Pancreas (tissue), 10 donors: ENCODE data around the gene CHRNE. TPM values are rescaled to one million over a fixed set of nuclear protein-coding genes. Genes with fewer than 3 reads are reported as not detected.
A peak's percentile ranks its signal among the peaks of the same experiment; 100 is the strongest.
"Not testable (repeated sequence)": the region's sequence is repeated elsewhere in the genome, so short reads cannot be mapped to it uniquely, and the experiment has no call there.

ENCODE experiments used
- ATAC-seq, 4 donors: fragments of 200-7000 bp; cut with Tn5 transposase; one replicate each; pipeline versions ENCODE4 v1.8.0 to v1.9.1; 2020; ENCODE audit warnings: mild to moderate bottlenecking in 4 of 4, moderate library complexity in 4 of 4
- DNase-seq, 6 donors: peaks; one replicate each; pipeline ENCODE4 v3.0.0-alpha.2; 2020
- FAIRE-seq: peaks from 2 replicates; lab custom pipeline; 2012; peaks lifted over from hg19 to GRCh38; lab: Jason Lieb, UNC
- H3K27ac ChIP-seq, 4 donors: fragments of 200-600 bp; sonication (generic); 1 replicate in 3 of 4; 2 replicates in 1 of 4; pipeline versions ENCODE4 v1.5.0 to v1.8.0; 2020
- H3K27me3 ChIP-seq, 4 donors: fragments of 200-600 bp; one replicate each; pipeline ENCODE4 v1.8.0; 2021
- H3K36me3 ChIP-seq, 3 donors: fragments of 200-600 bp; sonication (generic) in 1 of 3; one replicate each; pipeline versions ENCODE4 v1.5.0 to v1.8.0; 2020 to 2021
- H3K4me1 ChIP-seq, 3 donors: fragments of 200-600 bp; one replicate each; pipeline ENCODE4 v1.8.0; 2021
- H3K4me3 ChIP-seq, 4 donors: fragments of 200-600 bp; sonication (generic) in 2 of 4; one replicate each; pipeline versions ENCODE4 v1.5.0 to v1.8.0; 2020 to 2021
- H3K9me3 ChIP-seq, 4 donors: fragments of 200-600 bp; one replicate each; pipeline ENCODE4 v1.8.0; 2021
- WGBS, 2 donors: extraction: QIAGEN DNeasy Blood & Tissue Kit; methylation state at CpG; one replicate each; pipeline ENCODE4 v1.1.7; 2013; 5-methylcytosine and 5-hydroxymethylcytosine counted together
- intact Hi-C, 3 donors: fragments of 100-400 bp; cut with DNase I; formaldehyde crosslinking; loops; one replicate each; pipeline versions ENCODE4 v1.11.1 to v1.14.2; 2022
- polyA plus RNA-seq, 2 donors: library from polyadenylated mRNA; stranded (reverse); fragments of 200-250 nt; gene quantifications; one replicate each; pipeline ENCODE4 v1.2.3, GENCODE V29; 2013
- total RNA-seq, 6 donors: library from RNA; stranded (reverse); fragmentation: NEBNext Ultra II Directional in 4 of 6; extraction: Animal tissue kit (Norgen Biotek cat#: 25700) in 4 of 6; gene quantifications; one replicate each; pipeline versions ENCODE4 v1.2.1 to v1.2.4, GENCODE V29; 2021 to 2023
- TF ChIP-seq, protein P1 (sequence below), 4 donors: fragments of 200-600 bp; sonication (generic) in 3 of 4; IDR thresholded peaks; one replicate each; pipeline versions ENCODE4 v1.5.0 to v1.8.0; 2021; ENCODE audit warnings: antibody characterized with exemption in 4 of 4
- donor health status: healthy with polysubstance abuse.
- donor health status: DM: no; HTN: no; CAD: no; lungs with moderate emphysema.
- donor health status: DM: no; HTN: no; CAD: no.
- donor health status: control.
- donor health status: control.
- donor health status: Bipolar disorder and iron deficiency.
- donor health status: DM: yes; HTN: yes; CAD: no.
- donor health status: DM: no; HTN: no; CAD: no.
- donor health status: DM: no; HTN: no; CAD: no.
- donor health status: DM: yes; HTN: yes; CAD: no.

CHRNE gene
- total and polyA plus RNA-seq, 8 donors, result 0.76 to 2.0 (median 1.3) TPM

DNA sequence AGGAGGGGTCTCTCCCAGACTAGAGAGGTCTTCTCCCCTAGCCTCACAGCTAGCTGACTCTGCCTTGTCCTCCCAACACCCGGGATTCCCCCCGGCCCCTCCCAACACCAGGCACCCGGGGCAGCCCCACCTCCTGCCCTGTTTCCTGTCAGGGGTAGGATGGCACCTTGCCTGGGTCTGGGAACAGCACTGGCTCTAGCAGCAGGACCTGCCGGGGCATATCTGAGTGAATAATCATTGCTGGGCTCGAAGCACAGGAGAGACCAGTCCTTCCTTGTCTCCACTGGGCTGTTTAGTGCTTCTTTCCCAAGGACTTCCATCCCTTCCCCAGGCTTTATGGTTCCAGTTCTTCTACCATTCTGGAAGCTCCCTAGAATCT is 44.0 kb downstream of the CHRNE start:
- Histone ChIP-seq H3K4me3 (no peak overlapping the region), H3K9me3 (no peaks in the 10 kb centered on the region), H3K27ac (peak overlapping the region in 2 of 4 donors; percentile 62 to 63), H3K27me3 (no peaks in the 10 kb centered on the region), H3K36me3 (no peaks in the 10 kb centered on the region), H3K4me1 (peaks cover 0 to 16% (median 4%) of the 10 kb centered on the region in 3 donors)
- 5 to 14% methylated on average over 5 of the region's 5 CpGs for WGBS, 2 donors
- TF ChIP-seq, protein P1, sequence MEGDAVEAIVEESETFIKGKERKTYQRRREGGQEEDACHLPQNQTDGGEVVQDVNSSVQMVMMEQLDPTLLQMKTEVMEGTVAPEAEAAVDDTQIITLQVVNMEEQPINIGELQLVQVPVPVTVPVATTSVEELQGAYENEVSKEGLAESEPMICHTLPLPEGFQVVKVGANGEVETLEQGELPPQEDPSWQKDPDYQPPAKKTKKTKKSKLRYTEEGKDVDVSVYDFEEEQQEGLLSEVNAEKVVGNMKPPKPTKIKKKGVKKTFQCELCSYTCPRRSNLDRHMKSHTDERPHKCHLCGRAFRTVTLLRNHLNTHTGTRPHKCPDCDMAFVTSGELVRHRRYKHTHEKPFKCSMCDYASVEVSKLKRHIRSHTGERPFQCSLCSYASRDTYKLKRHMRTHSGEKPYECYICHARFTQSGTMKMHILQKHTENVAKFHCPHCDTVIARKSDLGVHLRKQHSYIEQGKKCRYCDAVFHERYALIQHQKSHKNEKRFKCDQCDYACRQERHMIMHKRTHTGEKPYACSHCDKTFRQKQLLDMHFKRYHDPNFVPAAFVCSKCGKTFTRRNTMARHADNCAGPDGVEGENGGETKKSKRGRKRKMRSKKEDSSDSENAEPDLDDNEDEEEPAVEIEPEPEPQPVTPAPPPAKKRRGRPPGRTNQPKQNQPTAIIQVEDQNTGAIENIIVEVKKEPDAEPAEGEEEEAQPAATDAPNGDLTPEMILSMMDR (IDR thresholded peaks at IDR 0.05), result no peak
- ATAC-seq, result peak; percentile 70 to 93 (median 86)
- DNase-seq, result peak; percentile 51 to 73 (median 62)
- intact Hi-C loops, result no loop called here
- no peak for FAIRE-seq

DNA sequence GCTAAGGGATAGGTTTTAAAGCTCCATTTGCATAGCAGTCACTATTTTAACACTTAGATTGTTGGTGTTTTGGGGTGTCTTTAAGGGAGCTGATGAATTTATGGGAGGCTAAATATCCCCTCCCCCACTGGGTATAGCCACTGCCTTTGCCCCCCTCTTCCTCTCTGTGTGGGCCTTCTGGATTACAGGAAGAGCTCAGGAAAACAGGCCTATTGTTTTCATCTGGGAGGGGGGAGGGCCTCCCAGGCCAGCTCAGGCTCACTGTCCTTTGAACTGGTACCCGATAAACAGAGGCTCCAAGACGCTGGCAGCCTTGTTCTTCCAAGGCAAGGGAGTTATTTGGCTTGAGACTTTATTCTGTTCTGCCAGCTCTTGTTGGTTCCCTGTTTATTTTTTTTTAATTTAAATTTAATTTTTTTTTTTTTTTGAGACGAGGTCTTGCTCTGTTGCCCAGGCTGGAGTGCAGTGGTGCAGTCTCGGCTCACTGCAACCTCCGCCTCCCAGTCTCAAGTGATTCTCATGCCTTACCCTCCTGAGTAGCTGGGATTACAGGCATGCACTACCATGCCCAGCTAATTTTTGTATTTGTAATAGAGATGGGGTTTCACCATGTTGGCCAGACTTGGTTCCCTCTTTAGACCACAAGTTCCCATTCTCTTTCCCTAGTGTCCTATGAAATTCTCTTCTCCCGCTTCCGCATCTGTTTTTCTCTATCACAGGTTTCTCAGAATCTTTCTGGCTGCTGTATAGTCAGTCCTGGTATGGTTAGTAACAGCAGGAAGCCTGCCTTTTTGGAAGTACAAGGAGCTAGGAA is 44.6 kb downstream of the CHRNE start:
- WGBS, 2 donors, result 62 to 72% methylated on average over 7 of the region's 7 CpGs
- Histone ChIP-seq H3K4me3 (no peak overlapping the region), H3K27me3 (no peaks in the 10 kb centered on the region), H3K36me3 (no peaks in the 10 kb centered on the region), H3K4me1 (peaks cover 0 to 16% (median 4%) of the 10 kb centered on the region in 3 donors), H3K9me3 (no peaks in the 10 kb centered on the region), H3K27ac (peak overlapping the region in 2 of 4 donors; percentile 62 to 63)
- FAIRE-seq (no peak), DNase-seq (no peak), ATAC-seq (peak; percentile 42 to 69 (median 52))
- intact Hi-C loops, result no loop called here
- TF ChIP-seq, protein P1 (IDR thresholded peaks at IDR 0.05), result no peak

DNA sequence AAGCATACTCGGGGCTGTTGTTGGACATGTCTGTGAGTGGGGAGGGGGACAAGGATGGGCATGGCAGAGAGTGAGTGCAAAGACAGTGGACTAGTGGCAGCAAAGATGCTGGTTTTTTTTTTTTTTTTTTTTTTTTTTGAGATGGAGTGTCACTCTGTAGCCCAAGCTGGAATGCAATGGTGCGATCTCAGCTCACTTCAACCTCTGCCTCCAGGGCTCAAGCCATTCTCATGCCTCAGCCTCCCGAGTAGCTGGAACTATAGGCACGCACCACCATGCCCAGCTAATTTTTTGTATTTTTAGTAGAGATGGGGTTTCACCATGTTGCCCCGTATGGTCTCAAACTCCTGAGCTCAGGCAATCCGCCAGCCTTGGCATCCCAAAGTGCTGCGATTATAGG is 45.6 kb downstream of the CHRNE start:
- FAIRE-seq, H3K36me3 ChIP-seq, DNase-seq, intact Hi-C loops, H3K4me3 ChIP-seq, H3K27me3 ChIP-seq, ATAC-seq, H3K9me3 ChIP-seq: not testable (repeated sequence)
- Histone ChIP-seq H3K27ac (peak overlapping the region in 2 of 4 donors; percentile 62 to 63), H3K4me1 (peaks cover 0 to 16% (median 4%) of the 10 kb centered on the region in 3 donors)
- WGBS, 2 donors, result 87 to 89% methylated on average over 7 of the region's 7 CpGs

DNA sequence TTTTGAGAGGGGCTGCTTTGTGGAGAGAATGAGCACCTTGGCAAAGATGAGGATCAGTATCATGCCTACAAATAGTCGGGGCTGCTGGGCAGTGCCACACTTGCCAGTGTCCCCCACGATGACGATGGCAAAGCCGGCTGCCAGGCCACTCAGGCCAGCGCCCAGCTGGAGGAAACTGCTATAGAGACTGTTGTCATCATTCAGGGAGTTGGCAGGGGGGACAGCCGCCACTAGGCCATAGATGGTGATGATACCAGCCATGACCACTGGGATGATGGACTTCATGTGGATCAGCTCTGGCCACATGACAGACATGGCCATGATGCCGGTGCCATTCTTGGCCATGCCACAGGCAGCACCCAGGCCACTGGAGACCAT is 46.0 kb downstream of the CHRNE start:
- Histone ChIP-seq H3K36me3 (no peaks in the 10 kb centered on the region), H3K4me3 (no peak overlapping the region), H3K9me3 (no peaks in the 10 kb centered on the region), H3K4me1 (peaks cover 0 to 16% (median 7%) of the 10 kb centered on the region in 3 donors), H3K27me3 (no peaks in the 10 kb centered on the region), H3K27ac (no peak overlapping the region)
- ATAC-seq (no peak), DNase-seq (no peak), FAIRE-seq (no peak)
- WGBS, 2 donors, result 91 to 92% methylated on average over 7 of the region's 7 CpGs
- TF ChIP-seq, protein P1 (IDR thresholded peaks at IDR 0.05), result no peak
- intact Hi-C loops, result no loop called here

DNA sequence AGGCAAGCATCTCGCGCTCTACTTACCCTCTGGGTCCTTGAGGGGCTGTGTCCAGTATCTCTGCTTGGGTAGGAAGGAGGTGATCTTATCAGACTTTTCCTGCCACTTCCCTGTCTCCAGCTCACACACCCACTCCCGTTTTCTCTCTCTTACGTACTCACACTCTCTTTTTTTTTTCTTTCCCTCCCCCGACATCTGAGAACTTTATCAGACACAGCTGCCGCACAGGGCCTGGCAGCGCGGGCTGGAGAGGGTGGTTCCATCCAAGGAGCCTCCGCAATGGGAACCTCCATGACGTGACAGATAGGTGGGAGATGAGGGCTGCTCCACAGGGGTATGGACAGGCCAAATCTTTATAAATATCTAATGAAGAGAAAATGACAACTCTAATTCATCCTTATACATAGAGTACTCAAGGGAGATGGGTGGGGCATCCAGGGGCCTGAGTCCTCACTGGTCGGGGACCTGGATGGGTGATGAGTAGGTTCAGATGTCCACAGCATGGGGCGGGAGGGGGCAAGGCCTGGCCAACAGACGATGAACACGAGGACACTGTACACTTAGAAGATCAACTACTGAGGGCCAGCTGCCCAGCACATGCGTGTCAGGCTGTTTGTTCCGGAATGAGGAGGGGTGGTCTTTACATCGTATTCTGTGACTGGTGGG is 46.5 kb downstream of the CHRNE start:
- H3K4me1 ChIP-seq, result peaks cover 0 to 16% (median 7%) of the 10 kb centered on the region in 3 donors
- no peaks in the 10 kb centered on the region for H3K36me3 ChIP-seq
- intact Hi-C loops, result no loop called here
- H3K4me3 ChIP-seq, result no peak overlapping the region
- H3K9me3 ChIP-seq, result no peaks in the 10 kb centered on the region
- 89 to 92% methylated on average over 17 of the region's 17 CpGs for WGBS, 2 donors
- TF ChIP-seq, protein P1 (IDR thresholded peaks at IDR 0.05), result no peak
- DNase-seq (no peak), FAIRE-seq (no peak), ATAC-seq (no peak)
- H3K27me3 ChIP-seq, result no peaks in the 10 kb centered on the region
- no peak overlapping the region for H3K27ac ChIP-seq
